DLD1 (cell line): ENCODE data around the gene DIAPH2.

Experiments used
- in situ Hi-C: cut with HindIII; loops from 2 replicates; pipeline ENCODE4 v1.10.0; 2017; ENCODE audit warnings: low sequenced_read_pairs

DIAPH2 gene

GRCh38 chrX:97629597-97629985, 944.9 kb downstream of the DIAPH2 start:
- in situ Hi-C loops: no loop called here

GRCh38 chrX:97633798-97634197, 949.2 kb downstream of the DIAPH2 start:
- in situ Hi-C loops: no loop called here

DNA sequence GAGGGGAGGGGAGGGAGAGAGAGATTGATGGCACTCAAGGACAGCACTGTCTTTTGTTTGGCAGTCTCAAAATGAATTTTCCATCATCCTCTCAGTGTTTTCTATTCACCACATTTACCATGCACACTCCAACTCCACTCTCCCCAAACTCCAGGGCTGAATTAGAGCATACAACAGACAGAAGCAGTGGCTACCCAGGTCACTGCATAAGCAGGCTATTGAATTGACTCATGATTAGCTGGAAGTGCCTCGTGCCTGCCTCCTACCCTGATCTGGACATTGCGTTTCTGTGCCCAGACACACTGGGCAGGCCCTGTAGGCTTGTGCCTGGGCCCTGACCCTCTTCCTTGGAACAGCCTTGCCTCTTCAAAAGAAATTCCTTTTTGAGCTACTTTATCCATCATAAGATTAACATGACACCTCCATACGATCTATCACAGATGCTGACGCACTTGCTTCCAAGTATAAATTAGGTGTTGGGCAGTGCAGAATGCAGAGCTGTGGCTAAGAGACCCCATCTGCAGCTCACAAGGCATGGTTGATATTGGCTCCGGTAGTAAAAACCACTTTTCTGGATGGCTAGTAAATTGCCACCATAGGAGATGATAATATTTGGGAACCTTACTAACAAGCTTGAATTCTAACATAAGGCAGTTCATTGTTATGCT, 952.0 kb downstream of the DIAPH2 start:
- in situ Hi-C loops: no loop called here

GRCh38 chrX:97637289-97637688, 952.6 kb downstream of the DIAPH2 start:
- in situ Hi-C loops: no loop called here

DNA sequence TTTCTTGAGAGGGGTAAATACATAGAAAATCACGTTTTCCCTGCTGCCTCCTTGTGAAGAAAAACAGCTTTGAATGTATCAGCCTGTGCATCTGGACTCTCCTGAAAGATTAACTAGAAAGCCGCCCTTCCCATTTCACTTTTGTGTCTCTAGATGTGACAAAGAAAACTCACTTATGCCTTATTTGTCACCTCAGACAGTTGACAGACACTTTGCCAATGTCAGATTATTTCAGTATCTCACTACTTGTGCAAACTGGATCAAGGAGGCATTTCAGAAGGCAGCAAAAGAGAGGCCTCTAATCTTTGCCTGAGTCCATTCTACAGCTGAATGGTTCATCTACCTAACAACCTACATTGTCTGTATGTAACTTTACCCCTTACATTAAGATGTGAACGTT, 954.0 kb downstream of the DIAPH2 start:
- in situ Hi-C loops: no loop called here

GRCh38 chrX:97639526-97639925, 954.9 kb downstream of the DIAPH2 start:
- in situ Hi-C loops: no loop called here
